IMR-90 (cell line): ENCODE measurements around the gene CD2AP. TPM values are rescaled to one million over a fixed set of nuclear protein-coding genes. Genes with fewer than 3 reads are reported as not detected.

Experiments
- ATAC-seq: fragments of 200-7000 bp; cut with Tn5 transposase; 2 replicates; pipeline ENCODE4 v1.9.1; 2020; ENCODE audit warnings: low read depth, mild to moderate bottlenecking, moderate library complexity
- BruUV-seq: library from RNA; stranded (reverse); fragments of 400-500 nt; replicated peaks from 2 replicates; lab custom pipeline; 2021; lab: Mats Ljungman, UMichigan
- CTCF ChIA-PET: fragments of 300-600 bp; formaldehyde crosslinking; extraction: SDS; loops from one replicate; lab custom pipeline; 2021; ENCODE audit warnings: antibody characterized with exemption; lab: Yijun Ruan, JAX
- POLR2A ChIA-PET: fragments of 300-600 bp; sonication (Branson Sonifier 250); formaldehyde crosslinking; loops from one replicate; lab custom pipeline; 2022; ENCODE audit warnings: antibody characterized with exemption; ENCODE audit not compliant: unreplicated experiment; lab: Charles Lee
- DNase-seq: peaks from one replicate; pipeline ENCODE4 v3.0.0; 2013
- H2AFZ ChIP-seq: replicated peaks from 2 replicates; pipeline ENCODE3; 2013; ENCODE audit warnings: low read length, mild to moderate bottlenecking; ENCODE audit not compliant: poor library complexity
- H2AK5ac ChIP-seq: 2 replicates; pipeline ENCODE4 v1.6.1; 2013; ENCODE audit warnings: low read depth, low read length, inconsistent platforms
- H2AK9ac ChIP-seq: replicated peaks from 2 replicates; pipeline ENCODE3; 2013; ENCODE audit warnings: mild to moderate bottlenecking, low read depth, low read length, moderate library complexity; ENCODE audit not compliant: poor library complexity
- H2BK120ac ChIP-seq: 2 replicates; pipeline ENCODE4 v1.6.1; 2013; ENCODE audit warnings: low read depth, low read length, inconsistent platforms
- H2BK15ac ChIP-seq: 3 replicates; pipeline ENCODE4 v1.6.1; 2013; ENCODE audit warnings: low read depth, low read length, inconsistent platforms
- H2BK20ac ChIP-seq: 2 replicates; pipeline ENCODE4 v1.6.1; 2013; ENCODE audit warnings: low read depth, mild to moderate bottlenecking, inconsistent platforms, low read length, moderate library complexity
- H2BK5ac ChIP-seq: 2 replicates; pipeline ENCODE4 v1.6.1; 2013; ENCODE audit warnings: mild to moderate bottlenecking, low read depth, low read length, inconsistent platforms; ENCODE audit not compliant: poor library complexity, severe bottlenecking
- H3K14ac ChIP-seq: replicated peaks from 2 replicates; pipeline ENCODE4 v1.6.1; 2013; ENCODE audit warnings: low read depth, low read length, inconsistent platforms
- H3K18ac ChIP-seq: 2 replicates; pipeline ENCODE4 v1.6.1; 2013; ENCODE audit warnings: low read depth, low read length, control low read depth
- H3K23ac ChIP-seq: 2 replicates; pipeline ENCODE4 v1.6.1; 2013; ENCODE audit warnings: low read depth, low read length, inconsistent platforms
- H3K27ac ChIP-seq: 2 replicates; pipeline ENCODE4 v1.5.1; 2013; ENCODE audit warnings: mild to moderate bottlenecking, control low read depth, low read length; ENCODE audit not compliant: insufficient read depth
- H3K27me3 ChIP-seq: 2 replicates; pipeline ENCODE4 v1.6.1; 2013; ENCODE audit warnings: low read length; ENCODE audit not compliant: control insufficient read depth, insufficient read depth
- H3K36me3 ChIP-seq: 2 replicates; pipeline ENCODE4 v1.6.1; 2013; ENCODE audit warnings: low read length, mixed read lengths; ENCODE audit not compliant: control insufficient read depth, insufficient read depth
- H3K4ac ChIP-seq: 2 replicates; pipeline ENCODE4 v1.6.1; 2013; ENCODE audit warnings: low read depth, low read length, inconsistent platforms
- H3K4me1 ChIP-seq: 2 replicates; pipeline ENCODE4 v1.6.1; 2013; ENCODE audit warnings: low read length, mixed read lengths; ENCODE audit not compliant: control insufficient read depth, insufficient read depth
- H3K4me2 ChIP-seq: 2 replicates; pipeline ENCODE4 v1.6.1; 2013; ENCODE audit warnings: low read depth, mild to moderate bottlenecking, control low read depth, low read length, moderate library complexity
- H3K4me3 ChIP-seq: 2 replicates; pipeline ENCODE4 v1.5.1; 2013; ENCODE audit warnings: low read depth, mild to moderate bottlenecking, control low read depth, low read length, moderate library complexity; ENCODE audit not compliant: insufficient read depth
- H3K56ac ChIP-seq: 2 replicates; pipeline ENCODE4 v1.6.1; 2013; ENCODE audit warnings: low read length, inconsistent platforms; ENCODE audit not compliant: insufficient read depth; ENCODE audit errors: extremely low read depth
- H3K79me1 ChIP-seq, 2 experiments: 2 replicates each; pipeline ENCODE4 v1.6.1; 2013; ENCODE audit warnings: low read length in 2 of 2, inconsistent platforms in 1 of 2, low read depth in 1 of 2
- H3K9ac ChIP-seq: 2 replicates; pipeline ENCODE4 v1.6.1; 2013; ENCODE audit warnings: low read depth, low read length, control low read depth
- H3K9me1 ChIP-seq: 2 replicates; pipeline ENCODE4 v1.6.1; 2013; ENCODE audit warnings: low read length, inconsistent platforms; ENCODE audit not compliant: insufficient read depth
- H3K9me3 ChIP-seq: 2 replicates; pipeline ENCODE4 v1.6.1; 2013; ENCODE audit warnings: low read length; ENCODE audit not compliant: control insufficient read depth, insufficient read depth
- H4K20me1 ChIP-seq: 2 replicates; pipeline ENCODE4 v1.6.1; 2013; ENCODE audit warnings: low read length, inconsistent platforms; ENCODE audit not compliant: insufficient read depth
- H4K5ac ChIP-seq: 2 replicates; pipeline ENCODE4 v1.6.1; 2013; ENCODE audit warnings: mild to moderate bottlenecking, low read depth, low read length, control low read depth
- H4K8ac ChIP-seq, 2 experiments: 2 replicates each; pipeline ENCODE4 v1.6.1; 2013; ENCODE audit warnings: low read depth in 2 of 2, low read length in 2 of 2, control low read depth in 1 of 2, inconsistent platforms in 1 of 2
- H4K91ac ChIP-seq: 2 replicates; pipeline ENCODE4 v1.6.1; 2013; ENCODE audit warnings: low read depth, low read length, inconsistent platforms; ENCODE audit not compliant: insufficient read depth
- BHLHE40 ChIP-seq: fragments of 150-350 bp; IDR thresholded peaks from 2 replicates; pipeline ENCODE4 v1.6.1; 2016; ENCODE audit warnings: mild to moderate bottlenecking, low read depth, low read length
- CEBPB ChIP-seq: IDR thresholded peaks from 2 replicates; pipeline ENCODE4 v1.6.1; 2012; ENCODE audit warnings: low read depth, low read length, improper control_type of control experiment
- CHD1 ChIP-seq: IDR thresholded peaks from 2 replicates; pipeline ENCODE4 v1.6.1; 2012; ENCODE audit warnings: low read depth, low read length, improper control_type of control experiment
- CTCF ChIP-seq: conservative IDR thresholded peaks from 2 replicates; pipeline ENCODE4 v1.5.1; 2012; ENCODE audit warnings: mild to moderate bottlenecking, low read depth, low read length, improper control_type of control experiment
- FOS ChIP-seq: fragments of 150-350 bp; IDR thresholded peaks from 2 replicates; pipeline ENCODE4 v1.6.1; 2016; ENCODE audit warnings: low read depth, low read length
- MAFK ChIP-seq: IDR thresholded peaks from 2 replicates; pipeline ENCODE4 v1.6.1; 2012; ENCODE audit warnings: low read depth, low read length, improper control_type of control experiment
- MAZ ChIP-seq: IDR thresholded peaks from 2 replicates; pipeline ENCODE4 v1.6.1; 2012; ENCODE audit warnings: low read depth, mild to moderate bottlenecking, low read length, improper control_type of control experiment, moderate library complexity, borderline replicate concordance
- MXI1 ChIP-seq: IDR thresholded peaks from 2 replicates; pipeline ENCODE4 v1.6.1; 2012; ENCODE audit warnings: low read depth, mild to moderate bottlenecking, low read length, moderate library complexity, borderline replicate concordance
- NFE2L2 ChIP-seq: fragments of 150-350 bp; IDR thresholded peaks from 2 replicates; pipeline ENCODE4 v1.6.1; 2016; ENCODE audit warnings: low read depth, mild to moderate bottlenecking, low read length
- POLR2A ChIP-seq: IDR thresholded peaks from 2 replicates; pipeline ENCODE4 v1.6.1; 2012; ENCODE audit warnings: mild to moderate bottlenecking, low read depth, low read length
- RAD21 ChIP-seq: IDR thresholded peaks from 2 replicates; pipeline ENCODE4 v1.6.1; 2012; ENCODE audit warnings: low read length, improper control_type of control experiment
- RCOR1 ChIP-seq: IDR thresholded peaks from 2 replicates; pipeline ENCODE4 v1.6.1; 2012; ENCODE audit warnings: mild to moderate bottlenecking, low read length, improper control_type of control experiment; ENCODE audit not compliant: insufficient replicate concordance
- RFX5 ChIP-seq: IDR thresholded peaks from 2 replicates; pipeline ENCODE4 v1.8.0; 2012; ENCODE audit warnings: low read depth, mild to moderate bottlenecking, low read length, moderate library complexity
- SMC3 ChIP-seq: fragments of 150-350 bp; IDR thresholded peaks from 2 replicates; pipeline ENCODE4 v1.6.1; 2016; ENCODE audit warnings: low read depth, mild to moderate bottlenecking, antibody characterized with exemption, low read length, moderate library complexity
- WGBS, 2 experiments: methylation state at CpG; one replicate each; pipeline versions ENCODE4 v1.1.5 to v1.1.7; 2013; ENCODE audit warnings: missing lambda C conversion rate in 2 of 2; ENCODE audit not compliant: insufficient read length in 1 of 2; ENCODE audit errors: extremely low coverage in 2 of 2; 5-methylcytosine and 5-hydroxymethylcytosine counted together
- dilution Hi-C: fragments of 300-500 bp; cut with HindIII; formaldehyde crosslinking; loops from one replicate; pipeline ENCODE4 v1.14.3; 2018; ENCODE audit warnings: low sequenced_read_pairs; ENCODE audit not compliant: unreplicated experiment
- in situ Hi-C: fragments of 300-500 bp; cut with MboI; formaldehyde crosslinking; loops from 3 replicates; pipeline ENCODE4 v1.14.3; 2019; ENCODE audit warnings: low sequenced_read_pairs, inconsistent platforms, mixed read lengths
- intact Hi-C: fragments of 100-400 bp; cut with micrococcal nuclease; formaldehyde crosslinking; loops from 2 replicates; pipeline ENCODE4 v1.10.0; 2022
- polyA plus RNA-seq, 3 experiments: library from polyadenylated mRNA; depleted of rRNA; stranded (reverse); fragments of >200 nt; gene quantifications; 2 replicates each; pipeline ENCODE4 v1.2.3, GENCODE V29; 2012; ENCODE audit warnings: low replicate concordance in 1 of 3
- total RNA-seq: library from RNA; depleted of rRNA; stranded (reverse); fragments of >200 nt; gene quantifications from 2 replicates; pipeline ENCODE4 v1.2.3, GENCODE V29; 2012
- TF ChIP-seq, protein P1 (sequence below): fragments of 150-350 bp; IDR thresholded peaks from 2 replicates; pipeline ENCODE4 v1.6.1; 2016; ENCODE audit warnings: low read depth, mild to moderate bottlenecking, low read length, moderate library complexity, borderline replicate concordance
- TF ChIP-seq, protein P2 (sequence below): fragments of 150-350 bp; IDR thresholded peaks from 2 replicates; pipeline ENCODE4 v1.6.1; 2017; ENCODE audit warnings: mild to moderate bottlenecking, antibody characterized with exemption, low read length, low read depth

The CD2AP gene
- total and polyA plus RNA-seq, 2 of the 4 experiments (the other 2 are of a cell fraction): 5.3 to 7.5 TPM

- H2BK5ac ChIP-seq: no peak overlapping the region
- H4K5ac ChIP-seq: no peak overlapping the region
- H2AK5ac ChIP-seq: no peak overlapping the region
- no peak overlapping the region for H3K4ac ChIP-seq
- no peak for TF ChIP-seq FOS
- TF ChIP-seq BHLHE40: no peak
- no peak for TF ChIP-seq CEBPB
- no peak for TF ChIP-seq POLR2A
- TF ChIP-seq, protein P1, sequence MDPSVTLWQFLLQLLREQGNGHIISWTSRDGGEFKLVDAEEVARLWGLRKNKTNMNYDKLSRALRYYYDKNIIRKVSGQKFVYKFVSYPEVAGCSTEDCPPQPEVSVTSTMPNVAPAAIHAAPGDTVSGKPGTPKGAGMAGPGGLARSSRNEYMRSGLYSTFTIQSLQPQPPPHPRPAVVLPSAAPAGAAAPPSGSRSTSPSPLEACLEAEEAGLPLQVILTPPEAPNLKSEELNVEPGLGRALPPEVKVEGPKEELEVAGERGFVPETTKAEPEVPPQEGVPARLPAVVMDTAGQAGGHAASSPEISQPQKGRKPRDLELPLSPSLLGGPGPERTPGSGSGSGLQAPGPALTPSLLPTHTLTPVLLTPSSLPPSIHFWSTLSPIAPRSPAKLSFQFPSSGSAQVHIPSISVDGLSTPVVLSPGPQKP: no peak
- TF ChIP-seq CHD1: no peak
- TF ChIP-seq, protein P2, sequence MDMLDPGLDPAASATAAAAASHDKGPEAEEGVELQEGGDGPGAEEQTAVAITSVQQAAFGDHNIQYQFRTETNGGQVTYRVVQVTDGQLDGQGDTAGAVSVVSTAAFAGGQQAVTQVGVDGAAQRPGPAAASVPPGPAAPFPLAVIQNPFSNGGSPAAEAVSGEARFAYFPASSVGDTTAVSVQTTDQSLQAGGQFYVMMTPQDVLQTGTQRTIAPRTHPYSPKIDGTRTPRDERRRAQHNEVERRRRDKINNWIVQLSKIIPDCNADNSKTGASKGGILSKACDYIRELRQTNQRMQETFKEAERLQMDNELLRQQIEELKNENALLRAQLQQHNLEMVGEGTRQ: no peak
- TF ChIP-seq SMC3: no peak
- no peak for TF ChIP-seq RAD21
- TF ChIP-seq MXI1: no peak
- no peak for TF ChIP-seq MAFK
- TF ChIP-seq NFE2L2: no peak
- TF ChIP-seq RFX5: no peak
- no peak for TF ChIP-seq RCOR1
- no peak for TF ChIP-seq CTCF
- TF ChIP-seq MAZ: no peak
- no peak overlapping the region for H3K23ac ChIP-seq
- no peak for DNase-seq
- H2AFZ ChIP-seq: no peak overlapping the region
- no peak overlapping the region for H3K18ac ChIP-seq
- H4K8ac ChIP-seq: no peak overlapping the region
- no peak overlapping the region for H3K56ac ChIP-seq
- ChIA-PET POLR2A (no interaction called here), CTCF (interaction anchor here (1.0 kb wide), 1 partner anchor 8 kb away, joined by 3 read pairs; no protein-coding TSS in a partner anchor)
- H3K79me1 ChIP-seq: no peaks in the 10 kb centered on the region
- no peaks in the 10 kb centered on the region for H3K9me1 ChIP-seq
- H3K4me1 ChIP-seq: no peaks in the 10 kb centered on the region
- H2AK9ac ChIP-seq: no peak overlapping the region
- H3K27me3 ChIP-seq: no peaks in the 10 kb centered on the region
- ATAC-seq: no peak
- dilution Hi-C loops (no loop called here), intact Hi-C loops (no loop called here), in situ Hi-C loops (no loop called here)
- no peaks in the 10 kb centered on the region for H4K20me1 ChIP-seq
- no peak overlapping the region for H4K91ac ChIP-seq
- no peak overlapping the region for H3K9ac ChIP-seq
- no peaks in the 10 kb centered on the region for H3K36me3 ChIP-seq
- H3K4me2 ChIP-seq: no peak overlapping the region
- no TSS peak for BruUV-seq
- no CpG with 5 or more reads among the region's 2 CpGs for WGBS, 2 experiments
- no peak overlapping the region for H2BK120ac ChIP-seq
- H3K14ac ChIP-seq: no peak overlapping the region
- H3K4me3 ChIP-seq: no peak overlapping the region
- no peak overlapping the region for H2BK20ac ChIP-seq
- no peak overlapping the region for H2BK15ac ChIP-seq
- H3K27ac ChIP-seq: no peak overlapping the region
- no peaks in the 10 kb centered on the region for H3K9me3 ChIP-seq
Measured at GRCh38 chr6:47435254-47435612, 42.4 kb upstream of the CD2AP start.
